NCI-H128 (cell line): ENCODE data around the gene ING2.
A peak's percentile ranks its signal among the peaks of the same experiment; 100 is the strongest.
"Not testable (repeated sequence)": the region's sequence is repeated elsewhere in the genome, so short reads cannot be mapped to it uniquely, and the experiment has no call there.

Source experiments
- DNase-seq: peaks from one replicate; lab custom pipeline; 2025; ENCODE audit not compliant: unreplicated experiment; lab: John Stamatoyannopoulos, UW

Gene ING2, protein sequence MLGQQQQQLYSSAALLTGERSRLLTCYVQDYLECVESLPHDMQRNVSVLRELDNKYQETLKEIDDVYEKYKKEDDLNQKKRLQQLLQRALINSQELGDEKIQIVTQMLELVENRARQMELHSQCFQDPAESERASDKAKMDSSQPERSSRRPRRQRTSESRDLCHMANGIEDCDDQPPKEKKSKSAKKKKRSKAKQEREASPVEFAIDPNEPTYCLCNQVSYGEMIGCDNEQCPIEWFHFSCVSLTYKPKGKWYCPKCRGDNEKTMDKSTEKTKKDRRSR

DNA sequence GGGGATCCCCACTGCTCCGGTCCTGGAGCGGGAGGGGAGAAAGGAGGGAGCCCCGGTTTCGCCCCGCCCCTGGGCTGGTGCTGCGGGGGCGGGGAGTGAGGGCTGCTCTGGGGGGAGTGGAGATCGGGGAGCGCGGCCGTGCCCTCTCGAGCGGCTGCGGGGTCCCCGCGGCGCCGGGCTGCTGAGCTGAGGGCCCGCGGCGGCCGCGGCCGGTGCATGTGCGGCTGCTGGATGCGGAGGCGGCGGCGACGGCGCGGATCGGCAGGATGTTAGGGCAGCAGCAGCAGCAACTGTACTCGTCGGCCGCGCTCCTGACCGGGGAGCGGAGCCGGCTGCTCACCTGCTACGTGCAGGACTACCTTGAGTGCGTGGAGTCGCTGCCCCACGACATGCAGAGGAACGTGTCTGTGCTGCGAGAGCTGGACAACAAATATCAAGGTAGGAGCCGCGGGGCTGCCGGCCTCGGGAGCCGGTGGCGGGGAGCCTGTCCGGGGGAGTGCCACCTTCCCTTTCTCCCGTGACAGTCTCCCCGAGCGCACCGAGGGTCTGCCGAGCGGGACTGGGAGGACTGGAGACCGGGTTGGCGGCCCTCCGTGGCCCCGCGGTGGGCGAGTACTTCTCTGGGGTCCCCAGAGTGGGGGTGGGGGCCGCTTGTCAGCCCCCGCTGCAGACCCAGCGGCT lies at the start of gene ING2:
TSS of gene ING2 (plus strand) at position 129 of the 681 bp plus-strand sequence. CDS start at position 267, 138 bp downstream.
- peak; percentile 61 for DNase-seq

DNA sequence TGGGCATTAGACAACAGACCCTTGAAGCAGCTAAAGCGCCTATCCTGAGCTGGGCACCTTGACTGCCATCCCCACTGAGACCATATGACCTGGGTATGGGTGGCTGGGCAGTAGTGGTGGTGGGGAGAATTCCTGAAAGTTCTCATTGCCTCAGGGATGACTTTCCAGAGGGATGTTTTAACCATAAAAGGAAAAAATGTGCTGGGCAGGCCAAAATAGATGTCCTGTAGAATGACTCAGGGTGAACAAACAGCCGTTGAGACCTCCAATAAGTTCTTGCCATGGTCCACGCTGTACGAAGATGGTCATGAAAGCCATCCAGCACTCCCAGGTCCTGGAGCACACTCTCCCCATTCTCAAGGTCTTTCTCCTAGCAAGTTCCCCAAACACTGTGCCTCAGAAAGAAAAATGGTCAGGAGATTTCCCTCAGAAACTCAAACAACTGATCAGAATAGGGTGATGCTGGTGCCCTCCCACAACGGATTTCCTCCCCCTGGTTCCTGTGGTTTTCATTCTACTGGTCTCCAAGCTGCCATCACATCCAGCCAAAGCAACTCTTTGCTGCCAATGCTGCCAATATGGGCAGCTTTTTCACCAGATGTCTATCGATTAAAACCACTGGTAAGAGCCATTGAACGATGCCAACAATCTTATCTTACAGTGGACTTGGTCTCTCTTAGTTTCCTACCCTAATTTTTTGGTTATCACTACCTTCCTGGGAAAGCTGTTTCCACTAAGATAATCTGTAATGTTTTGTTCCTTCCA lies 49.2 kb upstream of the ING2 start:
- no peak for DNase-seq

DNA sequence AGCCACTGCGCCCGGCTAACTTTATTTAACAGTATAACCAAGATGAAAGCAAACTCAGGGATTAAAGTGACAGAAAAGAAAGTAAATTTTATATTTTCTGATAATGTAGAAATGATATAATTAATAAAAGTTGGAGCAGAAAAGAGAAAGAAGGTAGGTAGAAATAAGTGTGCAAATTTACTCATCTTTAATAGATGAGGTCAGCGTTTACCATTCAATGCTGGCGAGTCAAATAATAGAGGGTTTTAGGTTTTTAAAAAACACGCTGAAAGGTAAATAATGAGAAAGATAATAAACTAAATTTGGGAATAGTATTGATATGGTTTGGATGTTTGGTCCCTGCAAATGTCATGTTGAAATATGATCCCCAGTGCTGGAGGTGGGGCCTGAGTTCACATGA lies 46.9 kb upstream of the ING2 start:
- DNase-seq: no peak

DNA sequence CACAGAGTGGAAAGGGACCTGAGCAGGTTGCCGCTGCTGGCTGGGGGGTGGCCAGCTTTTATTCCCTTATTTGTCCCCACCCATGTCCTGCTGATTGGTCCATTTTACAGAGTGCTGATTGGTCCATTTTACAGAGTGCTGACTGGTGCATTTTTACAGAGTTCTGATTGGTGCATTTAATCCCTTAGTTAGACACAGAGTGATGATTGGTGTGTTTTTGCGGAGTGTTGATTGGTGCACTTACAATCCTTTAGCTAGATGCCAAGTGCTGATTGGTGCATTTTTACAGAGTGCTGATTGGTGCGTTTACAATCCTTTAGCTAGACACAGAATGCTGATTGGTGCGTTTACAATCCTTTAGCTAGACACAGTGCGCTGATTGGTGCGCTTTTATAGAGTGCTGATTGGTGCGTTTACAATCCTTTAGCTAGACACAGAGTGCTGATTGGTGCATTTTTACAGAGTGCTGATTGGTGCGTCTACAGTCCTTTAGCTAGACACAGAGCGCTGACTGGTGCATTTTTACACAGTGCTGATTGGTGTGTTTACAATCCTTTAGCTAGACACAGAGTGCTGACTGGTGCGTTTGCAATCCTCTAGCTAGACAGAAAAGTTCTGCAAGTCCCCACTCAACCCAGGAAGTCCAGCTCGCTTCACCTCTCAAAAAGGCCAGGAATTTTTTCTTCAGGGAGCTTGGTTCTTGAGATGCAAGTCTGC lies 40.8 kb upstream of the ING2 start:
- DNase-seq: not testable (repeated sequence)

DNA sequence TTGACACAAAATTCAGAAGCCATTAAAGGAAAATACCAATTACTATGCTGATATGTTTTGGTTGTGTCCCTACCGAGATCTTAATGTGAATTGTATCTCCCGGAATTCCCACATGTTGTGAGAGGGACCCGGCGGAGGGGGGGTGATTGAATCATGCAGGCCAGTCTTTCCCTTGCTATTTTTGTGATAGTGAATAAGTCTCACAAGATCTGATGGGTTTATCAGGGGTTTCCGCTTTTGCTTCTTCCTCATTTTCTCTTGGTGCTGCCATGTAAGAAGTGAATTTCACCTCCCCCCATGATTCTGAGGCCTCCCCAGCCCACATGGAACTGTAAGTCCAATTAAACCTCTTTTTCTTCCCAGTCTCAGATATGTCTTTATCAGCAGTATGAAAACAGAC lies 39.0 kb upstream of the ING2 start:
- DNase-seq: not testable (repeated sequence)

DNA sequence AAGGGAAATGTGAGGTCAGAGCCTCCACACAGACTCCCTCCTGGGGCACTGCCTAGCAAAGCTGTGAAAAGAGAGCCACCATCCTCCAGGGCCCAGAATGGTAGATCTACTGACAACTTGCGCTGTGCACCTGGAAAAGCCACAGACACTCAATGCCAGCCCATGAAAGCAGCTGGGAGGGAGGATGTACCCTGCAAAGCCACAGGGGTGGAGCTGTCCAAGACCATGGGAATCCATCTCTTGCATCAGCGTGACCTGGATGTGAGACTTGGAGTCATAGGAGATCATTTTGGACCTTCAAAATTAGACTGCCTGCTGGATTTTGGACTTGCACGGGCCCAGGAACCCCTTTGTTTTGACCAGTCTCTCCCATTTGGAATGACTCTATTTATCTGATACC lies 37.6 kb upstream of the ING2 start:
- no peak for DNase-seq

DNA sequence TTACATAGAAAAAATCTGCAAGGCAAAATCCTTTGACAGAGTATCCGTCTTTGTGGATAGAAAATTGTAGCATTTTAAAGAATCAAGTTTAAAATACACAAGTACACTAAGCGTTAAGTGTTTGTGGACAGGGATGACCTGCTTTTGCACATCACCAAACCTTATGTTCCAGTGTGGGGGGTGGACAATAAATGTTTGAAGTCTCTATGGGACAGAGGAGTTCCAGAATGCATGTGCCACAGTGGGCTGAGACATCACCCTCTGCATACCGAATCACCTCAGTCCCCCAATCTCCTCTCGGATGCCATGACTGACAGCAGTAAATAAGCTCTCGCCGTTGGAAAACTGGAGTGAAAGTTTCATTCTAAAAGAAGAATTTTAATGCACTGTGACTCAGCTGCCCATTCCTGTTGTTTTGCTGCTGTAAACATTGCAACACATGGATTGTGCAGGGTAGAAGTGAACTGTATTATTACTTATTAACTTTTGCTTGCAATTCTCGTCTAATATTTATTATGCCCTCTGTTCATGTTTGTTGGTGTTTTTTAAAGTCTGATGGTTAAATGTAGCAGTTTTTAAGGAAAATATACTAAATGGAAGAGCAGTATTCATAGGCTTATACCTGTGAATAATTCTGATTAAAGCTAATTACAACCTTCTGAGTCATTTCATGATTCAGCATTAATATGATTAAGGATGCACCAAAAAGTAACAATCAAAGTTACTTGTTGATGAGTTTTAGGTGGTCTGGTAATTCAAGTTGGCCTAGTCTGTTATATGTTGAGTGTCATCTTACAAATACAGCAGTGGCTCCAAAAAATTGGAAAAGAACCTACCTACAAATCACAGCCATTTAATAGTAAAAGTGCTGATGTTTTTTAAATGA lies 36.4 kb upstream of the ING2 start:
- no peak for DNase-seq

DNA sequence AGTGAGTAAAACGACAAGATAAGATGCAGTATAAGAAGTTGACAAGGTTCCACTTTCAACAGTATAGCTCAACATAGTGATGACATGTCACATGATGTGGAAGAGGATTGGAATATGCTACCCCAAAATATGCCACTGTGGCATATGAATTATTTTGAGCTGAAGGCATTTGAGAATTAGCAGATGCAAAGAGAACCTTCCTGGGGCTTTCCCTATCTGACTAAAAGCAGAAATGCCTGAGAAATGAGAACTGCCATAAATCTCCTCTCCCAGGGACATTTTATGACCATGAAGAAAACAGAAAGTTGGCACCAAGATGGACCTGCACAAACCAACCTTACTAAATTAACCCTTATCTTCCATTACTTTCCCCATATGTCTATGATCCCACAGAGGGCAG lies 35.6 kb upstream of the ING2 start:
- DNase-seq: no peak

DNA sequence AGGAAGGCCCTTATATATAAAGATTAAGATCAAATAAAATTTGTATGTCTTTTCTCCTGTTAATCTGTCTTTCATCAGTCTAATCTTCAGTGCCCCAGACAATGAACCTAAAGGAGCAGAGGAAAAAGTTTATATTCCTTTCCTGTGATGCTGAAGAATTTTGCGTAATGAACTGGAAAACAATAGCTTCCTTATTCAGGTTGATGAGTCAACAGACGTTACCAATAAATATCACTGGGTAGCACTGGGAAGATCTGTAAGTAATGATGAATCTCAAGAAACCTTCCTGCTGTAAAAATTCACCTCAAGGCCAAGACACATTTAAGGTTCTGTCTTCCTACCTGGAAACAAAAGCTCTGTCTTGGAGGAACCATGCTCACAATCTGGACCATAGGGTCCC lies 34.9 kb upstream of the ING2 start:
- no peak for DNase-seq

DNA sequence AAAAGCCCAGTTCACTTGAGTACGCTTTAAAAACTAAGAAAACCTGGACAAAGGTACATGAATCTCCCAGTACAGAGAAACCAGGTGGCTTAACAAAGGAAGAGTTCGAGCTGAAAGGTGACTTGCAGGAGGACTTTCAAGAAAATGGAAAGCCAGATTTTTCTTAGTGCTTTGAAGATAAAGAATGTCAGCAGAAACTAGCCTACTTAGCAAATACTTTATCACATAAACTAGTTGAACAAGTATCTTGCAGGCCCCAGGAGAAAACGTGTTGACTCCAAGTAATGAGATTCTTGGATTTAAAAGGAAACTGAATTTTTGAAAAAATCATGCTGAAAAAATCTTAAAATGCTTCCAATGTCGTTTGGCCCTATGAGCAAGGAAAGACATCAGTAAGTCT lies 34.0 kb upstream of the ING2 start:
- DNase-seq: no peak

DNA sequence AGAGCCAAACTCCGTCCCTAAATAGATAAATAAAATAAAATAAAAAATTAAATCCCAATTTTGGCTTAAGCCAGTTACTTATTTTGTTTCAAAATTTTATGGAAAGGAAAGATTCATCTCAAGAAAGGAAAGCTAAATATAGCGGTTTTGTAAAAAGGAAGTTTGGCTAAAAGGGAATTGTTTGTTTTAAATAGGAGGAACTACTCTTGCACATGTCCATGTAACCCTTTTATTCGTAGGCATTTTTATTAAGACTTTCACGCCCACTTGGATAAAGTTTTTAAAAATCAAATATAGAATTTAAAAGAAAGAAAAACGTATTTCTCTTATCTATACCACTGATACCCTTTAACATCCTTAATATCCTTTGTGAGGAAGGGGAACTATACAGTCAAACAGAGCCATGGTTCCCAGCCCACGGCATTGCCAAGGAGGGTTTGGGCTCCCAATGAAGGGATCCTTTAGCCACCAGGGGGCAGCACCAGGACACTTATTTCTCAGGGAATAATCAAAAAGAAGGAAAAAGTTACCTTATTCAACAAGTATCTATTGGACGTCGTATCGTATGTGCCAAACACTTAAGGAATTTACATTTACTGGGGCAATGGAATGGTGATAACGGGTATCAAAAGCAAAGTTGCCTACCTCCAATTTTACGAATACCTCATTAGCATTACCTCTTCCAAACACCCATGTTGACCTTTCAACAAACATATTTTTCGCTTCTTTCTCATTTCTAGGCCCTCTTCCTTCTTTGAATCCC lies 32.7 kb upstream of the ING2 start:
- DNase-seq: peak; percentile 31

DNA sequence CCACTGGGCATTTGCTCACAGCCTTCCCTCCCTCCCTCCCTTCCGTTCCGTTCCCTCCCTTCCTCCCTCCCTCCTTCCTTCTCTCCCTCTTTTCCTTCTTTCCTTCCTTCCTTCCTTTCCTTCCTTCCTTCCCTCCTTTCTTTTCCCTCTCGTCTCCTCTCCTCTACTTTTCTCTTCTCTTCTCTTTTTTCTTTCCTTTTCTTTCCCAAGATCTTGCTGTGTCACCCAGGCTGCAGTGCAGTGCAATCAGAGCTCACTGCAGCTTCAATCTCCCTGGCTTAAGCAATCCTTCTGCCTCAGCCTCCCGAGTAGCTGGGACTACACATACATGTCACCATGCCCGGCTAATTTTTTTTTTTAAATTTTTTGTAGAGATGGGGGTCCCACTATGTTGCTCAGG lies 26.7 kb upstream of the ING2 start:
- DNase-seq: no peak

DNA sequence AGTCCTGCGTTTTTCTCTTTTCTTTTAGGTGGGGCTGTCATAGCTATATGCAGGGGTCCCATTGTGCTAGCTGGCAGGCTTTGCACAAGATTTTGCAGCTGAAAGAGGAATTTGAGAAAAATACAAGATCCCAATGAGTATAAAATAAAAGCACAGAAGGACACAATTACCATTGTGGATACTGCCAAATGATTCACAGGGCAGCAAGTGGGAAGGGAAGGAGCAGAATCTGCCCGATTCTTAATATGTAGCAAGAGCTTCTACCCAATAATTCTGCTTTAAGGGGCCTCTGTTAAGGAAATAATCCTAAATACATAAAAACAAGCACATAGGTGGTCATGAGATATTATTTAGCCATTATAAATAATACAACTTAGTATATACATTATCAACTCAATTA lies 25.9 kb upstream of the ING2 start:
- DNase-seq: no peak

DNA sequence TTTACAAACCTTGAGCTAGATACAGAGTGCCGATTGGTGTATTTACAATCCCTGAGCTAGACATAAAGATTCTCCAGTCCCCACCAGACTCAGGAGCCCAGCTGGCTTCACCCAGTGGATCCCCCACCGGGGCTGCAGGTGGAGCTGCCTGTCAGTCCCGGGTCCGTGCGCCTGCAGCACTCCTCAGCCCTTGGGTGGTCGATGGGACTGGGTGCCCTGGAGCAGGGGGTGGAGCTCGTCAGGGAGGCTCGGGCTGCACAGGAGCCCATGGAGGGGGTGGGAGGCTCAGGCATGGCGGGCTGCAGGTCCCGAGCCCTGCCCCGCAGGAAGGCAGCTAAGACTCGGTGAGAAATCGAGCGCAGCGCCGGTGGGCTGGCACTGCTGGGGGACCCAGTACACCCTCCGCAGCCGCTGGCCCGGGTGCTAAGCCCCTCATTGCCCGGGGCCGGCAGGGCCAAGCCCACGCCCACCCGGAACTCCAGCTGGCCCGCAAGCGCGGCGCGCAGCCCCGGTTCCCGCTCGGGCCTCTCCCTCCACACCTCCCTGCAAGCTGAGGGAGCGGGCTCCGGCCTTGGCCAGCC lies 22.3 kb upstream of the ING2 start:
- DNase-seq: not testable (repeated sequence)

DNA sequence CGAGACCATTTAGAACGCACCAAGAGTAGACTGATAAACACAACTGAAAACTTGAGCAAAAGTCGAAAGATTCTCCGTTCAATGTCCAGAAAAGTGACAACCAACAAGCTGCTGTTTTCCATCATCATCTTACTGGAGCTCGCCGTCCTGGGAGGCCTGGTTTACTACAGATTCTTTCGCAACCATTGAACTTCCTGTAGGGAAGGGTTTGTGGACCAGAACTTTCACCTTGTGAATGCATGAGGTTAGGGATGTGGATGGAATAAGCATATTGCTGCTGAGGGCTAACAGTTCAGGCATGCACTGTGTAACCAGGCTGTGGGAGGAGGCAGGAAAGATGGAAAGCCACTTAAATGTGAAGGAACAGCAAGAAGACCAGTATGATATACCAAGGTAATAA lies 20.9 kb upstream of the ING2 start:
- no peak for DNase-seq

DNA sequence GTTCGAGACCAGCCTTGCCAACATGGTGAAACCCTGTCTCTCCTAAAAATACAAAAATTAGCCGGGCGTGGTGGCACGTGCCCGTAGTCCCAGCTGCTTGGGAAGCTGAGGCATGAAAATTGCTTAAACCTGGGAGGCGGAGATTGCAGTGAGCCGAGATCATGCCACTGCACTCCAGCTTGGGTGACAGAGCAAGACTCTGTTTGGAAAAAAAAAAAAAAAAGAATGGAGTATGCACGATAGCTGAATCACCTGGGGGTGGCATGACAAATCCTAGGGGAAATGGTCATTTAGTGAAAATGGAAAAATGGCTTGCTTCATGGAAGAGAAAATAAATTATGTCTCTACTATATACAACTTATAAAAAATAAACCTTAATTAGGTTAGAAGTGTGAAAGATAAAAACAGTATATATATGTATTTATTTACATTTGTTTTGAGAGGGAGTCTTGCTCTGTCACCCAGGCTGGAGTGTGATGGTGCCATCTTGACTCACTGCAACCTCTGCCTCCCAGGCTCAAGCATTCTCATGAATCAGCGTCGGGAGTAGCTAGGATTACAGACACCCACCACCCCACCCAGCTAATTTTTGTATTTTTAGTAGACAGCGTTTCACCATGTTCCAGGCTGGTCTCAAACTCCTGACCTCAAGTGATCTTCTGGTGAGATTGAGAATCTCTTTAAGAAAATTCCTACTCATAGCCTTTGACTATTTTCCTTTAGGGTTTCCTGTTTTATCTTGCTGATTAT lies 19.3 kb upstream of the ING2 start:
- no peak for DNase-seq

DNA sequence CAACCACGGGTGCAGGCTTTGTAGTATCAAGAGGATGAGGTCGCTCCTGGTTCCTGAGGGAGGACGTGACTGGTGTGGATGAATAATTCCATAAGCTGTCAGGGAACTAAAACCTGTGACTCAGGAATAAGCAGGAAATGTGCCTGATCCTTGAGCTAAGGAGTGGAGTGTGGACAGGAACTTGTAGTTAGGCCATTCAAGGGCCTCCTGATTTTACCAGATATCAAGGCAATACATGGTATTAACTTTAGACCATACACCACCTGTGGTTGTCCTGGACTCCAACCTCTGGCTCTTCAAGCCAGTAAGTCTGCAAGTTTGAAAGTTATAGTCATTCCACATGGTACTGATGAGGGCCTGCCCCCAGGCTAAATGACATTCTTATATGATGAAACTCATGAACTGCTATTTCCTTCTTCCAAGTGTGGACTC lies 12.1 kb upstream of the ING2 start:
- no peak for DNase-seq

DNA sequence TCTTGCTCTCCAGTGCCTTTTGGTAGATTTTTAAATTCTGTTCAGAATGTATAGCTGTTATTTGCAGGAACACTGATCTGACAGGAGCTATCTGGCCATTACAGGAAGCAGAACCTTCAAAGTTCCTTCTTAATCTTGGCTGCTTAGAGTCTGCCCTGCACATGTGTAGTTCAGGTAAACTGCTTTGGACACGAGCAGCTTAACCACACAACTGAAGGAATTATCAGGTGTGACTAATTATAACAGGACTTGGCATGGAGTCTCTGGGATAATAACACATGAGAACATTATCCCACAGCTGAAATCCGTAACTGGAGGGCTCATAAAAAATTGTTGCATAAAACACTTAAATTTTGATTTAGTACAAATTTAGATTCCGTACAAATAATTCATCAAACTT lies 11.6 kb upstream of the ING2 start:
- no peak for DNase-seq

DNA sequence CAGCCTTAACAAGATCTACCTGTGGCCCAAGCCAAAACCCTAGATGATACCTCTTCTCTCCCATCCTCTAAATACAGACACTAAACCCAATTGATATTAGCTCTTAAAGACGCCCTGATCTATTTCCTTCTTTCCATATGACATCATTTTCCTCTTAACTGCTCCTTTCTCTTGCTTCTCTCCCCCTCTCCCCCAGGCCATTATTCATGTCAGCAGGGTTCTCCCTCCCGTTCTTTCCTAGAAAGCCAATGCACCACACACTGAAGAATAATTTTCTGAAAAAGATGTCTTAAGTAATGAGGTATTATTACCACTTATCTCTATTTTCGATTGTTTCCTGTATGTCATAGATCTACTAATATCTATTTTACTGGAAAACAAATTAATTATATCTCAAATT lies 9.7 kb upstream of the ING2 start:
- no peak for DNase-seq
